ENCODE data around the gene MKRN2.

The MKRN2 gene

GRCh38 chr3:12516873-12517272 is 40.0 kb upstream of the MKRN2 start:
- no peaks in the 10 kb centered on the region for H3K9me3 ChIP-seq (ENCODE audit: insufficient read depth, low read length)
- no peak overlapping the region for H3K4me2 ChIP-seq (ENCODE audit: low read length)
- no peaks in the 10 kb centered on the region for H3K4me1 ChIP-seq (ENCODE audit: low read length)
- no peak overlapping the region for H3K27ac ChIP-seq (ENCODE audit: low read length)
- no peaks in the 10 kb centered on the region for H4K20me1 ChIP-seq (ENCODE audit: insufficient read depth, low read length)
- no peak overlapping the region for H3K9ac ChIP-seq (ENCODE audit: low read length)
- no peak overlapping the region for H3K4me3 ChIP-seq (ENCODE audit: low read length)
- H3K27me3 ChIP-seq (ENCODE audit: low read depth, low read length) = no peaks in the 10 kb centered on the region
- no peaks in the 10 kb centered on the region for H3K79me2 ChIP-seq (ENCODE audit: low read length)
- H3K36me3 ChIP-seq (replicated peaks; ENCODE audit: low read depth, low read length) = peaks cover 38% of the 10 kb centered on the region
- H2AFZ ChIP-seq (ENCODE audit: low read depth, low read length) = no peak overlapping the region
- no peak for TF ChIP-seq CTCF (IDR thresholded peaks at IDR 0.05; ENCODE audit: low read depth, low read length)
- TF ChIP-seq EZH2phosphoT487 (IDR thresholded peaks at IDR 0.05; ENCODE audit: low read depth) = no peak

GRCh38 chr3:12518261-12519028 is 38.4 kb upstream of the MKRN2 start:
- H3K9me3 ChIP-seq (ENCODE audit: insufficient read depth, low read length) = no peaks in the 10 kb centered on the region
- no peak overlapping the region for H2AFZ ChIP-seq (ENCODE audit: low read depth, low read length)
- no peak for TF ChIP-seq EZH2phosphoT487 (IDR thresholded peaks at IDR 0.05; ENCODE audit: low read depth)
- no peak for TF ChIP-seq CTCF (IDR thresholded peaks at IDR 0.05; ENCODE audit: low read depth, low read length)
- no peak overlapping the region for H3K4me2 ChIP-seq (ENCODE audit: low read length)
- H3K79me2 ChIP-seq (ENCODE audit: low read length) = no peaks in the 10 kb centered on the region
- no peaks in the 10 kb centered on the region for H3K4me1 ChIP-seq (ENCODE audit: low read length)
- peaks cover 35% of the 10 kb centered on the region for H3K36me3 ChIP-seq (replicated peaks; ENCODE audit: low read depth, low read length)
- no peaks in the 10 kb centered on the region for H3K27me3 ChIP-seq (ENCODE audit: low read depth, low read length)
- H3K27ac ChIP-seq (ENCODE audit: low read length) = no peak overlapping the region
- no peak overlapping the region for H3K9ac ChIP-seq (ENCODE audit: low read length)
- no peak overlapping the region for H3K4me3 ChIP-seq (ENCODE audit: low read length)
- H4K20me1 ChIP-seq (ENCODE audit: insufficient read depth, low read length) = no peaks in the 10 kb centered on the region

GRCh38 chr3:12521010-12521409 is 35.9 kb upstream of the MKRN2 start:
- Histone ChIP-seq H3K4me1 (ENCODE audit: low read length) (no peaks in the 10 kb centered on the region), H3K9me3 (ENCODE audit: insufficient read depth, low read length) (no peaks in the 10 kb centered on the region), H3K4me2 (ENCODE audit: low read length) (no peak overlapping the region), H3K4me3 (ENCODE audit: low read length) (no peak overlapping the region), H3K36me3 (replicated peaks; ENCODE audit: low read depth, low read length) (peaks cover 26% of the 10 kb centered on the region), H3K9ac (ENCODE audit: low read length) (no peak overlapping the region), H4K20me1 (ENCODE audit: insufficient read depth, low read length) (no peaks in the 10 kb centered on the region), H2AFZ (ENCODE audit: low read depth, low read length) (no peak overlapping the region), H3K27me3 (ENCODE audit: low read depth, low read length) (no peaks in the 10 kb centered on the region), H3K27ac (ENCODE audit: low read length) (no peak overlapping the region), H3K79me2 (ENCODE audit: low read length) (no peaks in the 10 kb centered on the region)
- no peak for TF ChIP-seq EZH2phosphoT487 (IDR thresholded peaks at IDR 0.05; ENCODE audit: low read depth)
- TF ChIP-seq CTCF (IDR thresholded peaks at IDR 0.05; ENCODE audit: low read depth, low read length) = no peak

- no peaks in the 10 kb centered on the region for H3K9me3 ChIP-seq (ENCODE audit: insufficient read depth, low read length)
- H2AFZ ChIP-seq (ENCODE audit: low read depth, low read length) = no peak overlapping the region
- H3K36me3 ChIP-seq (replicated peaks; ENCODE audit: low read depth, low read length) = peaks cover 36% of the 10 kb centered on the region
- H3K79me2 ChIP-seq (ENCODE audit: low read length) = no peaks in the 10 kb centered on the region
- H3K4me2 ChIP-seq (ENCODE audit: low read length) = no peak overlapping the region
- no peak overlapping the region for H3K27ac ChIP-seq (ENCODE audit: low read length)
- H3K27me3 ChIP-seq (ENCODE audit: low read depth, low read length) = no peaks in the 10 kb centered on the region
- H4K20me1 ChIP-seq (ENCODE audit: insufficient read depth, low read length) = no peaks in the 10 kb centered on the region
- H3K4me3 ChIP-seq (ENCODE audit: low read length) = no peak overlapping the region
- H3K9ac ChIP-seq (ENCODE audit: low read length) = no peak overlapping the region
- H3K4me1 ChIP-seq (ENCODE audit: low read length) = no peaks in the 10 kb centered on the region
- TF ChIP-seq EZH2phosphoT487 (IDR thresholded peaks at IDR 0.05; ENCODE audit: low read depth) (no peak), CTCF (IDR thresholded peaks at IDR 0.05; ENCODE audit: low read depth, low read length) (no peak)
These were observed 34.2 kb upstream of the MKRN2 start for GRCh38 chr3:12522721-12523120.

All from OCI-LY3 (cell line).